HG03103 (cell line): ENCODE data around the gene KHNYN.

ENCODE experiments used
- ATAC-seq: cut with Tn5 transposase; IDR thresholded peaks from one replicate; pipeline ENCODE4 v1.9.1; 2021; ENCODE audit warnings: low read depth; ENCODE audit not compliant: unreplicated experiment

The KHNYN gene

GRCh38 chr14:24422261-24422660 lies 7.5 kb upstream of the KHNYN start:
- no peak for ATAC-seq

GRCh38 chr14:24422694-24423601 lies 6.8 kb upstream of the KHNYN start:
- no peak for ATAC-seq

- no peak for ATAC-seq
Observed at GRCh38 chr14:24425704-24426103, 4.0 kb upstream of the KHNYN start.

- ATAC-seq, result no peak
Observed at GRCh38 chr14:24426150-24426911, 3.4 kb upstream of the KHNYN start.

- no peak for ATAC-seq
Observed at GRCh38 chr14:24426912-24427536, 2.7 kb upstream of the KHNYN start.

GRCh38 chr14:24427537-24428508 lies 1.9 kb upstream of the KHNYN start:
- ATAC-seq, result no peak

GRCh38 chr14:24428628-24429394 lies 943 bp upstream of the KHNYN start:
- no peak for ATAC-seq

- peak; percentile 34 for ATAC-seq
Observed at GRCh38 chr14:24430143-24430681, 458 bp downstream of the KHNYN start.

- ATAC-seq, result no peak
Observed at GRCh38 chr14:24430682-24431568, 1.2 kb downstream of the KHNYN start.

- ATAC-seq, result peak; percentile 46
Observed at GRCh38 chr14:24431569-24432258, 2.0 kb downstream of the KHNYN start.

GRCh38 chr14:24432259-24433131 lies 2.7 kb downstream of the KHNYN start:
- ATAC-seq, result no peak

- ATAC-seq, result no peak
Observed at GRCh38 chr14:24434036-24434435, 4.3 kb downstream of the KHNYN start.

- no peak for ATAC-seq
Observed at GRCh38 chr14:24434676-24435075, 4.9 kb downstream of the KHNYN start.

GRCh38 chr14:24435192-24435810 lies 5.5 kb downstream of the KHNYN start:
- no peak for ATAC-seq

- no peak for ATAC-seq
Observed at GRCh38 chr14:24435998-24436354, 6.2 kb downstream of the KHNYN start.

GRCh38 chr14:24436355-24437019 lies 6.7 kb downstream of the KHNYN start:
- no peak for ATAC-seq
